ENCODE data around the gene STAC3. TPM values are rescaled to one million over a fixed set of nuclear protein-coding genes. Genes with fewer than 3 reads are reported as not detected.

Gene STAC3
- total RNA-seq, 1 donor from 2014 or later, result 6.0 TPM

- Histone ChIP-seq H3K9me3 (no peaks in the 10 kb centered on the region), H3K27ac (no peak overlapping the region), H3K27me3 (no peaks in the 10 kb centered on the region), H3K36me3 (peaks cover 90% of the 10 kb centered on the region), H3K4me1 (no peaks in the 10 kb centered on the region), H3K4me3 (no peak overlapping the region)
- TF ChIP-seq, protein P1, sequence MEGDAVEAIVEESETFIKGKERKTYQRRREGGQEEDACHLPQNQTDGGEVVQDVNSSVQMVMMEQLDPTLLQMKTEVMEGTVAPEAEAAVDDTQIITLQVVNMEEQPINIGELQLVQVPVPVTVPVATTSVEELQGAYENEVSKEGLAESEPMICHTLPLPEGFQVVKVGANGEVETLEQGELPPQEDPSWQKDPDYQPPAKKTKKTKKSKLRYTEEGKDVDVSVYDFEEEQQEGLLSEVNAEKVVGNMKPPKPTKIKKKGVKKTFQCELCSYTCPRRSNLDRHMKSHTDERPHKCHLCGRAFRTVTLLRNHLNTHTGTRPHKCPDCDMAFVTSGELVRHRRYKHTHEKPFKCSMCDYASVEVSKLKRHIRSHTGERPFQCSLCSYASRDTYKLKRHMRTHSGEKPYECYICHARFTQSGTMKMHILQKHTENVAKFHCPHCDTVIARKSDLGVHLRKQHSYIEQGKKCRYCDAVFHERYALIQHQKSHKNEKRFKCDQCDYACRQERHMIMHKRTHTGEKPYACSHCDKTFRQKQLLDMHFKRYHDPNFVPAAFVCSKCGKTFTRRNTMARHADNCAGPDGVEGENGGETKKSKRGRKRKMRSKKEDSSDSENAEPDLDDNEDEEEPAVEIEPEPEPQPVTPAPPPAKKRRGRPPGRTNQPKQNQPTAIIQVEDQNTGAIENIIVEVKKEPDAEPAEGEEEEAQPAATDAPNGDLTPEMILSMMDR (IDR thresholded peaks at IDR 0.05), result no peak
- no peak for DNase-seq
- no peak for ATAC-seq
- intact Hi-C loops (cut with DNase I), result no loop called here
Measured at GRCh38 chr12:57195611-57196371, 55.2 kb downstream of the STAC3 start.

- Histone ChIP-seq H3K4me3 (no peak overlapping the region), H3K27ac (no peak overlapping the region), H3K36me3 (peaks cover 90% of the 10 kb centered on the region), H3K9me3 (no peaks in the 10 kb centered on the region), H3K27me3 (no peaks in the 10 kb centered on the region), H3K4me1 (no peaks in the 10 kb centered on the region)
- ATAC-seq (no peak), DNase-seq (no peak)
- intact Hi-C loops (cut with DNase I), result no loop called here
- TF ChIP-seq, protein P1 (IDR thresholded peaks at IDR 0.05), result no peak
Measured at GRCh38 chr12:57195186-57195585, 55.8 kb downstream of the STAC3 start.

GRCh38 chr12:57194253-57194652 lies 56.7 kb downstream of the STAC3 start:
- no peak for DNase-seq
- no peaks in the 10 kb centered on the region for H3K9me3 ChIP-seq
- H3K4me1 ChIP-seq, result no peaks in the 10 kb centered on the region
- no peak for ATAC-seq
- H3K27me3 ChIP-seq, result no peaks in the 10 kb centered on the region
- no peak overlapping the region for H3K27ac ChIP-seq
- peaks cover 88% of the 10 kb centered on the region for H3K36me3 ChIP-seq
- intact Hi-C loops (cut with DNase I), result no loop called here
- TF ChIP-seq, protein P1 (IDR thresholded peaks at IDR 0.05), result no peak
- H3K4me3 ChIP-seq, result no peak overlapping the region

GRCh38 chr12:57193706-57194245 lies 57.2 kb downstream of the STAC3 start:
- Histone ChIP-seq H3K27ac (no peak overlapping the region), H3K36me3 (peaks cover 90% of the 10 kb centered on the region), H3K4me3 (no peak overlapping the region), H3K9me3 (no peaks in the 10 kb centered on the region), H3K4me1 (no peaks in the 10 kb centered on the region), H3K27me3 (no peaks in the 10 kb centered on the region)
- TF ChIP-seq, protein P1 (IDR thresholded peaks at IDR 0.05), result no peak
- DNase-seq, result no peak
- intact Hi-C loops (cut with DNase I), result no loop called here
- no peak for ATAC-seq

Small RNA genes within 50 kb of the gene (microRNA-seq; reads per million reads assigned to microRNA genes)
- gene MIR1228 (ENCODE audit: borderline microRNAs expressed), result 0.99 reads per million

Other genes with a start within 250 kb of the STAC3 start
- gene ZBTB39, start 244.6 kb downstream of the STAC3 start, total RNA-seq, result 7.2 TPM
- gene TAC3, start 234.7 kb downstream of the STAC3 start, total RNA-seq, result not detected
- 1.4 TPM for gene MYO1A, start 201.1 kb downstream of the STAC3 start, total RNA-seq
- 14.1 TPM for gene NEMP1, start 172.4 kb downstream of the STAC3 start, total RNA-seq
- 37.3 TPM for gene NAB2, start 162.1 kb downstream of the STAC3 start, total RNA-seq
- gene STAT6, start 139.8 kb downstream of the STAC3 start, total RNA-seq, result 230 TPM
- gene LRP1, start 122.7 kb downstream of the STAC3 start, total RNA-seq, result 261 TPM
- gene LRP1-AS, start 103.6 kb downstream of the STAC3 start, total RNA-seq, result not detected
- not detected for gene NXPH4, start 34.4 kb downstream of the STAC3 start, total RNA-seq
- gene SHMT2, start 21.5 kb downstream of the STAC3 start, total RNA-seq, result 59.2 TPM
- 81.0 TPM for gene R3HDM2, start 179.9 kb upstream of the STAC3 start, total RNA-seq
- gene INHBC, start 183.6 kb upstream of the STAC3 start, total RNA-seq, result not detected
- not detected for gene INHBE, start 204.1 kb upstream of the STAC3 start, total RNA-seq
- 1.4 TPM for gene GLI1, start 208.6 kb upstream of the STAC3 start, total RNA-seq
- 37.7 TPM for gene ARHGAP9, start 228.7 kb upstream of the STAC3 start, total RNA-seq
- 141 TPM for gene MARS1, start 236.9 kb upstream of the STAC3 start, total RNA-seq